GM12872 (cell line): ENCODE results near the gene NCOA4.

Experiments
- CTCF ChIP-seq: IDR thresholded peaks from 3 replicates; pipeline ENCODE4 v1.5.1; 2011; ENCODE audit warnings: low read depth, mild to moderate bottlenecking, low read length, moderate library complexity; ENCODE audit not compliant: insufficient read depth

NCOA4 gene

DNA sequence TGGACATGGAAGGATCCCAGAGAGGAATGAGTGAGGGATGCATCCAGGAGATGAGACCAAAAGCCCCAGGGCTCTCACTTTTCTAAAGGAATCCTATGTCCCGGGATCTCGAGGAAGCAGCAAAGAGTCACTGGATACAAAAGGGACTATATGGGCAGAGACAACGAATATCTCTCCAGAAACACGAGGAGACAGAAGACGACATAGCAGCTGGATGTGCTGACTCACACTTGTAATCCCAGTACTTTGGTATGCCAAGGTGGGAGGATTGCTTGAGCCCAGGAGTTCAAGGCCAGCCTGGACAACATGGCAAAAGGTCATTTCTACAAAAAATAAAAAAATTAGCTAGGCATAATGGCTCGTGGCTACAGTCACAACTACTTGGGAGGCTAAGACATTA is 40.3 kb upstream of the NCOA4 start:
- TF ChIP-seq CTCF, result no peak

DNA sequence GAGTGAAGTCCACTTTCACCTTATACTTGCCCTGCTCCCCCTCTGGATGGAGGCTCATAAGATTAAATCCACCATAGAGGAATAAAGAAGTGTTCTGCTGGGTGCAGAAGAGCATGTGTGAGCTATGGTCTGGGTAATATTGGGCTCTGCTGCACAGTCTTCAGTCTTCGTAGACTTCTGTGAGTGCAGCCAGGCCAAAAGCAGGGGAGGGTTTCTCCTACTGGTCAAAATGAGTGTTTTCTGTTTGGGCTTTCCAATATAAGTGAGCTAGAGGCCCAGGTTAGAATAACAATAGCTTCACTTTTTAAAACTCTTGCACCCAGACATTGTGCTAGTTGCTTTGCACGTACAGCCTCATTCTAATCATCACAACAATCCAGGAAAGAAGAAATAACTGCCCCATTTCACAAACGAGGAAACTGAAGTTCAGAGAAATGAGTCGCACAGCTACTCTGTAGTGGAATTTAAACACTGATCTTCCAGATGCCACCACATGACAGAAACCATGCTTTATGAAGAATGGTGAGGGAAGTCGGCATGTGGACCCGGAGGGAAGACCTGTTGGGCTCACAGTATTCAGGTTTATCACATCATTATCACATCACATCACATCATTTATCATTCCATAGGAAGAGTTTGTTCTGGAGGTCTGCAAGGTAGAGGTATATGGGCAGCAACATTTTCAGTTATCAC is 39.5 kb upstream of the NCOA4 start:
- TF ChIP-seq CTCF, result no peak

DNA sequence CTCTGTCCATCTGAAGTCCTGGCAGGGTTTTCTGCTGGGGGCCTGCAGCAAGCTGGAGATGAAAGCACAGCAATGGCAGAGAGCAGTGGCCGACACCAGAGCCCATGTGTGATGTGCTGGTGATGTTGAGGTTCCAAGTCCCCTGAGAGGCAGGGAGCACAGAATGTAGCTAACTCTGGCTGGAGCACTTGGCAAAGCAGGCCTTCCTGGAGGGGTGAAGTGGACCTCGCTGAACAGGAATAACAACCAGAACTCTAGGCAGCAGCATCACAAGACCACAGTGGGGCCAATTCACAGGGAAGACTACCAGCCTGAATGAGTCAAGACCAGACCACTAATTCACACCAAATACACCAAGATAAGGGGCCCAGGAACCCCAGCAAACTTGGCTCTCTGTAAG is 38.5 kb upstream of the NCOA4 start:
- TF ChIP-seq CTCF, result no peak

GRCh38 chr10:46068117-46068516 is 37.7 kb upstream of the NCOA4 start:
- TF ChIP-seq CTCF, result no peak

DNA sequence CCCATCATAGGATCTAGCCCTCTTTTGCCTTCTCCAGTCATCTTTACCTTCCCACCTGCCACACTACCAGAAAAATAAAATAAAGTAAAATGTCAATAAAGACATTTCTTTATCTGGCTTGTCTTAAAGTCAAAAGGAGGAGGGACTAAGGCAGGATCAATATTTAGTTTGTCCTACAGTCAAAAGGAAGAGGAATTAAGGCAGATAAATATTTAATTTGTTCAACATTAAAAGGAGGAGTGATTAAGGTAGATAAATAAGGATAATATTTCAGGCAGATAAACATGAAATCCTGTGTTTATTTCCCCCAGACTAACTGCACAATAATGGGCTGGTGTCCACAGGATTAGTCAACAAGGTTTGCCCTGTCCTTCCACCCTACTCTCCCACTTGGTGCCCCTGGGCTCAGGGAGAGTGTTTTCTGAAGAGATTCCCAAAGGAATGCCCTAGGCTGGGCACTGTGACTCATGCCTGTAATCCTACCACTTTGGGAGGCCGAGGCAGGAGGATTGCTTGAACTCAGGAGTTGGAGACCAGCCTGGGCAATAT is 33.9 kb upstream of the NCOA4 start:
- no peak for TF ChIP-seq CTCF

- TF ChIP-seq CTCF, result no peak
Observed at GRCh38 chr10:46062723-46063428, 32.5 kb upstream of the NCOA4 start.

GRCh38 chr10:46060706-46061105 is 30.3 kb upstream of the NCOA4 start:
- no peak for TF ChIP-seq CTCF
